ENCODE measurements around the gene BCDIN3D.
A peak's percentile ranks its signal among the peaks of the same experiment; 100 is the strongest.

The BCDIN3D gene, protein sequence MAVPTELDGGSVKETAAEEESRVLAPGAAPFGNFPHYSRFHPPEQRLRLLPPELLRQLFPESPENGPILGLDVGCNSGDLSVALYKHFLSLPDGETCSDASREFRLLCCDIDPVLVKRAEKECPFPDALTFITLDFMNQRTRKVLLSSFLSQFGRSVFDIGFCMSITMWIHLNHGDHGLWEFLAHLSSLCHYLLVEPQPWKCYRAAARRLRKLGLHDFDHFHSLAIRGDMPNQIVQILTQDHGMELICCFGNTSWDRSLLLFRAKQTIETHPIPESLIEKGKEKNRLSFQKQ

GRCh38 chr12:49842519-49843352 is at the start of gene BCDIN3D:
BCDIN3D (minus strand) TSS chr12:49843106; CDS start chr12:49843087, 19 bp downstream.
- H3K4me3 ChIP-seq (ENCODE audit: low read depth, low read length): peak within 1 kb of the TSS; percentile 74
- TF ChIP-seq, protein P1, sequence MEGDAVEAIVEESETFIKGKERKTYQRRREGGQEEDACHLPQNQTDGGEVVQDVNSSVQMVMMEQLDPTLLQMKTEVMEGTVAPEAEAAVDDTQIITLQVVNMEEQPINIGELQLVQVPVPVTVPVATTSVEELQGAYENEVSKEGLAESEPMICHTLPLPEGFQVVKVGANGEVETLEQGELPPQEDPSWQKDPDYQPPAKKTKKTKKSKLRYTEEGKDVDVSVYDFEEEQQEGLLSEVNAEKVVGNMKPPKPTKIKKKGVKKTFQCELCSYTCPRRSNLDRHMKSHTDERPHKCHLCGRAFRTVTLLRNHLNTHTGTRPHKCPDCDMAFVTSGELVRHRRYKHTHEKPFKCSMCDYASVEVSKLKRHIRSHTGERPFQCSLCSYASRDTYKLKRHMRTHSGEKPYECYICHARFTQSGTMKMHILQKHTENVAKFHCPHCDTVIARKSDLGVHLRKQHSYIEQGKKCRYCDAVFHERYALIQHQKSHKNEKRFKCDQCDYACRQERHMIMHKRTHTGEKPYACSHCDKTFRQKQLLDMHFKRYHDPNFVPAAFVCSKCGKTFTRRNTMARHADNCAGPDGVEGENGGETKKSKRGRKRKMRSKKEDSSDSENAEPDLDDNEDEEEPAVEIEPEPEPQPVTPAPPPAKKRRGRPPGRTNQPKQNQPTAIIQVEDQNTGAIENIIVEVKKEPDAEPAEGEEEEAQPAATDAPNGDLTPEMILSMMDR (IDR thresholded peaks at IDR 0.05; ENCODE audit: low read depth, low read length): no peak

DNA sequence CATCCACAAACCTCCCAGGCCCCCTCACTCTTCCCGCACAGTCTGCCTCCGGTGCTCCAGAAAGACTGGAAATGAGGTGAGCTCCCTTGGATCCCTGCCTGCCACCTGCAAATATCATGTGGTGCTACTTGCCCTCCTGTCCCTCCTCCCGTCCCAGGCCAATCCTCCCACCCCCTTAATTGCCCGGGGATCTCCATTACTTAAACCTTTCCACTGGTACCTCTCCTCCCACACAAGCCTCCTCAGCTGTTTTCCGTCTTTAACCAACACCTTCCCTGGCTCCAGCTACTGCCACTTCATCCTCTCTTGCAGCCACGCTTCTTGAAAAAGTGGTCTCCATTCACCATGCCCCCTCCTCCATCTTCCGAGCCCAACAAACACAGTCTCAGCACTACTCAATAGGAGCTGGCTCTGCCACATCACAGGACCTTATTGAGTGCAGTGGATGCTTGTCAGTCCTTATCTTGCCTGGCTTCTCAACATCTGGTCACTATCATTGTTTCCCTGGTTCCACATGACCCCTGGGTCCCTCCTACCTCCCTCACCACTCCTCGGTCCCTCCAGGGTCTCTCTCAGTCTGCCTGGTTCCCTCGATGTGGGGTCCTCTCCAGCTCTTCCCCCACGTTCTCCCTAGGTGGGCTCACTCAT is 49.3 kb upstream of the BCDIN3D start:
- H3K4me3 ChIP-seq (ENCODE audit: low read depth, low read length): no peak overlapping the region
- TF ChIP-seq, protein P1 (IDR thresholded peaks at IDR 0.05; ENCODE audit: low read depth, low read length): no peak

DNA sequence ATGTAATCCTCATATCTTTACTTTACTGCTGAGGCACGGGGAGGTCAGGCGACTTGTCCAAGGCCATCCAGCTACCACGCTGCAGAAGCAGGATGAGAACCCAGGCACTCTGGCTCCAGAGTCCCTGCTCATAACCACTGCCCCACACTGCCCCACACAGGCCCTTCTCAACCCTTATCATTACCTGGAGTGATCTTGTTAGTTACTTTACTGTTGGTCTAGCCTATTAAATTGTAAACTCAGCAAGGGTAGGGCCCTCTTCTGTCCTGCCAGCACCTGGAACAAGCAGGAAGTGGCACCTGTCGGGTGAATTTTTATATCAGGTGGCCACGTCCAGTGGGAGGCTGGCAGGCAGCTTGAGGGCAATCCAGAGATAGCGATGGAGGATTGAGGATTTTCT is 48.6 kb upstream of the BCDIN3D start:
- TF ChIP-seq, protein P1 (IDR thresholded peaks at IDR 0.05; ENCODE audit: low read depth, low read length): no peak
- no peak overlapping the region for H3K4me3 ChIP-seq (ENCODE audit: low read depth, low read length)

DNA sequence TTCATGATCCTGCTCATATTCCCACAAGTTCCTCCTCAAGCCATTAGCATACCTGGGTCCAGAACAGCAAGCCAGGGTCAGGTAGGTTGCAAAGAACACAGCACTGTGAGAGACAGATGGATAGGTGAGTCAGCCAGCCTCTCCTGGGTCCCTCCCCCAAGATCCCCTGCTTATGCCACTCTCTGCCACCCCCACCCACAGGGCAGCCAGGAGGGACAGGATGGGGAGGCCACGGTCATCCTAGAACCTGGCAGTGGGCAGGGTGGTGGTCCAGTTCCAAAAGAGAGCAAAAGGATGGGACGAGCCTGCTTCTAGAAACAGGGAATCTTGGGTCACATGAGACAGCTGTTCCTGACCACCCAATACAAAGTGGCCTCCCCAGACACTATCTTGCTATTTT is 48.1 kb upstream of the BCDIN3D start:
- H3K4me3 ChIP-seq (ENCODE audit: low read depth, low read length): no peak overlapping the region
- TF ChIP-seq, protein P1 (IDR thresholded peaks at IDR 0.05; ENCODE audit: low read depth, low read length): no peak

- TF ChIP-seq, protein P1 (IDR thresholded peaks at IDR 0.05; ENCODE audit: low read depth, low read length): no peak
- no peak overlapping the region for H3K4me3 ChIP-seq (ENCODE audit: low read depth, low read length)
Measured at GRCh38 chr12:49890096-49890461, 47.2 kb upstream of the BCDIN3D start.

- no peak overlapping the region for H3K4me3 ChIP-seq (ENCODE audit: low read depth, low read length)
- TF ChIP-seq, protein P1 (IDR thresholded peaks at IDR 0.05; ENCODE audit: low read depth, low read length): no peak
Measured at GRCh38 chr12:49889361-49890095, 46.6 kb upstream of the BCDIN3D start.

Measured in WI38 (cell line).